IPS DF 6.9 (cell line): ENCODE results near the gene ACE.

Experiments
- DNase-seq: peaks from one replicate; pipeline ENCODE4 v3.0.0-alpha.2; 2013; ENCODE audit warnings: low read depth, low spot score
- H3K27ac ChIP-seq: one replicate; pipeline ENCODE4 v1.5.1; 2013; ENCODE audit warnings: low read length, control low read depth
- H3K27me3 ChIP-seq: 2 replicates; pipeline ENCODE4 v1.6.1; 2013; ENCODE audit warnings: mild to moderate bottlenecking, low read length; ENCODE audit not compliant: control insufficient read depth, insufficient read depth
- H3K36me3 ChIP-seq: 2 replicates; pipeline ENCODE4 v1.6.1; 2013; ENCODE audit warnings: low read length; ENCODE audit not compliant: control insufficient read depth, insufficient read depth
- H3K4me1 ChIP-seq: 2 replicates; pipeline ENCODE4 v1.6.1; 2013; ENCODE audit warnings: low read length; ENCODE audit not compliant: control insufficient read depth, insufficient read depth
- H3K4me3 ChIP-seq: 2 replicates; pipeline ENCODE4 v1.5.1; 2013; ENCODE audit warnings: mild to moderate bottlenecking, low read length
- H3K9me3 ChIP-seq: 2 replicates; pipeline ENCODE4 v1.6.1; 2013; ENCODE audit warnings: low read length, inconsistent platforms; ENCODE audit not compliant: control insufficient read depth, insufficient read depth
- WGBS: extraction: QIAGEN DNeasy Blood & Tissue Kit; methylation state at CpG from one replicate; pipeline ENCODE4 v1.1.7; 2013; ENCODE audit warnings: mixed read lengths, missing lambda C conversion rate; ENCODE audit not compliant: insufficient read length, insufficient coverage; 5-methylcytosine and 5-hydroxymethylcytosine counted together

Gene ACE

GRCh38 chr17:63474586-63475460, 2.0 kb upstream of the ACE start:
- Histone ChIP-seq H3K4me1 (peaks cover 6% of the 10 kb centered on the region; the same call in 1 of the 2 replicates), H3K4me3 (no peak overlapping the region), H3K36me3 (no peaks in the 10 kb centered on the region), H3K9me3 (no peaks in the 10 kb centered on the region), H3K27ac (no peak overlapping the region), H3K27me3 (no peaks in the 10 kb centered on the region)
- DNase-seq = no peak
- WGBS = no CpG with 5 or more reads among the region's 10 CpGs

GRCh38 chr17:63475491-63476412, 1.1 kb upstream of the ACE start:
- no peaks in the 10 kb centered on the region for H3K9me3 ChIP-seq
- no peaks in the 10 kb centered on the region for H3K27me3 ChIP-seq
- no peaks in the 10 kb centered on the region for H3K36me3 ChIP-seq
- H3K4me1 ChIP-seq = peaks cover 6% of the 10 kb centered on the region; the same call in 1 of the 2 replicates
- no peak for DNase-seq
- H3K4me3 ChIP-seq = peak overlapping the region; percentile 47; the same call in 1 of the 2 replicates
- WGBS = no CpG with 5 or more reads among the region's 28 CpGs
- H3K27ac ChIP-seq = no peak overlapping the region

GRCh38 chr17:63476459-63476853, 405 bp upstream of the ACE start:
- Histone ChIP-seq H3K27me3 (no peaks in the 10 kb centered on the region), H3K4me1 (peaks cover 6% of the 10 kb centered on the region; the same call in 1 of the 2 replicates), H3K27ac (no peak overlapping the region), H3K9me3 (no peaks in the 10 kb centered on the region), H3K4me3 (peak overlapping the region; percentile 47; the same call in 1 of the 2 replicates), H3K36me3 (no peaks in the 10 kb centered on the region)
- no CpG with 5 or more reads among the region's 36 CpGs for WGBS
- no peak for DNase-seq

GRCh38 chr17:63477480-63478440, 899 bp downstream of the ACE start:
- no peaks in the 10 kb centered on the region for H3K9me3 ChIP-seq
- WGBS = no CpG with 5 or more reads among the region's 44 CpGs
- DNase-seq = no peak
- peaks cover 6% of the 10 kb centered on the region; the same call in 1 of the 2 replicates for H3K4me1 ChIP-seq
- no peaks in the 10 kb centered on the region for H3K27me3 ChIP-seq
- no peaks in the 10 kb centered on the region for H3K36me3 ChIP-seq
- peak overlapping the region; percentile 29; the same call in 1 of the 2 replicates for H3K4me3 ChIP-seq
- no peak overlapping the region for H3K27ac ChIP-seq

GRCh38 chr17:63478814-63479494, 2.1 kb downstream of the ACE start:
- no CpG with 5 or more reads among the region's 16 CpGs for WGBS
- Histone ChIP-seq H3K27ac (no peak overlapping the region), H3K9me3 (no peaks in the 10 kb centered on the region), H3K36me3 (no peaks in the 10 kb centered on the region), H3K4me3 (no peak overlapping the region), H3K27me3 (no peaks in the 10 kb centered on the region), H3K4me1 (peaks cover 6% of the 10 kb centered on the region; the same call in 1 of the 2 replicates)
- DNase-seq = peak; percentile 76

GRCh38 chr17:63479495-63480184, 2.8 kb downstream of the ACE start:
- Histone ChIP-seq H3K4me3 (no peak overlapping the region), H3K4me1 (peaks cover 6% of the 10 kb centered on the region; the same call in 1 of the 2 replicates), H3K27me3 (no peaks in the 10 kb centered on the region), H3K27ac (no peak overlapping the region), H3K36me3 (no peaks in the 10 kb centered on the region), H3K9me3 (no peaks in the 10 kb centered on the region)
- WGBS = no CpG with 5 or more reads among the region's 17 CpGs
- DNase-seq = no peak

GRCh38 chr17:63480192-63480784, 3.4 kb downstream of the ACE start:
- no CpG with 5 or more reads among the region's 21 CpGs for WGBS
- Histone ChIP-seq H3K27me3 (no peaks in the 10 kb centered on the region), H3K27ac (no peak overlapping the region), H3K9me3 (no peaks in the 10 kb centered on the region), H3K4me1 (peaks cover 6% of the 10 kb centered on the region; the same call in 1 of the 2 replicates), H3K36me3 (no peaks in the 10 kb centered on the region), H3K4me3 (no peak overlapping the region)
- no peak for DNase-seq

- no CpG with 5 or more reads among the region's 11 CpGs for WGBS
- Histone ChIP-seq H3K36me3 (no peaks in the 10 kb centered on the region), H3K4me1 (peaks cover 2% of the 10 kb centered on the region; the same call in 1 of the 2 replicates), H3K9me3 (no peaks in the 10 kb centered on the region), H3K27me3 (no peaks in the 10 kb centered on the region), H3K4me3 (no peak overlapping the region), H3K27ac (no peak overlapping the region)
- no peak for DNase-seq
Measured at GRCh38 chr17:63480826-63481487, 4.1 kb downstream of the ACE start.
